NCI-H1436 (cell line): ENCODE results near the gene WDR5B.
"Not testable (repeated sequence)": the region's sequence is repeated elsewhere in the genome, so short reads cannot be mapped to it uniquely, and the experiment has no call there.

Source experiments
- DNase-seq: peaks from one replicate; lab custom pipeline; 2025; lab: John Stamatoyannopoulos, UW

WDR5B gene

DNA sequence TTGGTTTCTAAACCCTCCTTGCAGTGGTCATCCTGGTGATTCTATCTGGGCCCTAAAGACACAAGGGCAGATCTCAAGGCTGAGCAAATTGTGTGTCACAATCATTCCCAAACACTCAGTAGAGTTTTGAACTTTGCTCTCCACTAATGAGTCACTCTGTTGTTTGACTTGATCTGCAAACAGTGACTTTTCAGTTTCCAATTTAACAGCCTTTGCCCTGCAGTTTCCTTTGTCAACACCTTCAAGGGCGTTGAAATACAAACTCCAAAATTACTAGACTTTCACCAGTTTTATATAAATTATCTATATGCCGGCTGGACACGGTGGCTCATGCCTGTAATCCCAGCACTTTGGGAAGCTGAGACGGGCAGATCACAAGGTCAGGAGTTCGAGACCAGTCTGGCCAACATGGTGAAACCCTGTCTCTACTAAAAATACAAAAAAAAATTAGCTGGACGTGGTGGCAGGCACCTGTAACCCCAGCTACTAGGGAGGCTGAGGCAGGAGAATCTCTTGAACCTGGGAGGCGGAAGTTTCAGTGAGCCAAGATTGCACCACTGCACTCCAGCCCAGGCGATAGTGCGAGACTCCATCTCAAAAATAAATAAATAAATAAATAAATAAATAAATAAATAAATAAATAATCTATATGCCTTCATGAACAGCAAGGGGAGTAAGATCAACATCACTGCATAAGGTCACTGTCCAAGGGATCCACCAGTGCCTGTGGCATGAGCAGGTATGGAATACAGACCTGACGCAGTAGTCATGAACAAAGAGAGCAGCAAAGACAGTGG, 50.1 kb downstream of the WDR5B start:
- DNase-seq, result not testable (repeated sequence)

DNA sequence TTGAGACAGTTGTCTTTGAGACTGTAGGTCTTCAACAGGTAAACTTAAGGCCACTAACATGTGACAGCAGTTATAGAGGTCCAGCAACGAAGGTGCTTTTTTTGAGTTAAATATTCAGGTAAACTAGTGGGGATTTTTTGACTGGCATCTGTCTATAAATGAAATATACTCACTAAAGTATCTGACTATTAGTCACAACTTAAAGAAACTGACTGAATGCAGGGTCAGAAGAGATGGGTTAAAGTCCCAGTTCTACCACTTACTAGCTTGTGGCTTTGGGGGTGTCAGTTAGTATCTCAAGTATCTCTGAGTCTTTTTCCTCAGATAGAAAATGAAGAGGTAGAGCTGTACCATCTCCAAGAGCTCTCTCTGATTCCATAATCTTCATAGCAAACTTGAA, 50.8 kb downstream of the WDR5B start:
- no peak for DNase-seq

DNA sequence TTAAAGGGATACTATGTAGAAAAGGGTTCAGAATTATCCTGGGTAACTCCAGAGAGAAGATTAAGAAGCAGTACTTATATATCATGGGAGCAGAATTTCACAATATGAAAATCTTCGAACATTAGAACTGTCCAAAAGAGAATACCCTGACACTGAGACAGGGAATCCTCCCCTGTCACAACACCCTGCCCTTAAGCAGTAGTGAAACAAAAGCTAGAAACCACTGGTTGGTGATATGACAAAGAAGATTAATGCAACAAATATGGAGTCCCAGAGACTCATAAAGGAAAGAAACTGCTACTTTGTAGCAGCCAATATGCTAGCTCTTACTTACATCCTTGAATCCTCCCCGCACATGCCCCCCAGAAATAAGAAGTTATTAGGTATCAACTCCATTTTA, 51.4 kb downstream of the WDR5B start:
- no peak for DNase-seq
